GM08714 (cell line): ENCODE measurements around the gene MRPL58.
A peak's percentile ranks its signal among the peaks of the same experiment; 100 is the strongest.
"Not testable (repeated sequence)": the region's sequence is repeated elsewhere in the genome, so short reads cannot be mapped to it uniquely, and the experiment has no call there.

Experiments used
- H3K4me3 ChIP-seq: fragments of 200-500 bp; sonication (Bioruptor generic); 2 replicates; pipeline ENCODE4 v1.5.1; 2014; ENCODE audit warnings: mild to moderate bottlenecking, low read length, inconsistent platforms
- ZNF274 ChIP-seq: IDR thresholded peaks from 2 replicates; pipeline ENCODE4 v1.6.1; 2012; ENCODE audit warnings: mild to moderate bottlenecking, low read depth, low read length

Gene MRPL58

GRCh38 chr17:75012346-75013091, at the start of gene MRPL58:
MRPL58 (plus strand) TSS chr17:75012670; CDS start chr17:75012687, 17 bp downstream.
- no peak for TF ChIP-seq ZNF274
- H3K4me3 ChIP-seq, result peak within 1 kb of the TSS; percentile 99

- no peak overlapping the region for H3K4me3 ChIP-seq
- TF ChIP-seq ZNF274, result no peak
These were observed 48.8 kb upstream of the MRPL58 start for GRCh38 chr17:74963656-74964055.

- no peak overlapping the region for H3K4me3 ChIP-seq
- TF ChIP-seq ZNF274, result no peak
These were observed 48.2 kb upstream of the MRPL58 start for GRCh38 chr17:74964246-74964761.

GRCh38 chr17:74964988-74965622, 47.4 kb upstream of the MRPL58 start:
- H3K4me3 ChIP-seq, result no peak overlapping the region
- TF ChIP-seq ZNF274, result no peak

- no peak for TF ChIP-seq ZNF274
- no peak overlapping the region for H3K4me3 ChIP-seq
These were observed 44.1 kb upstream of the MRPL58 start for GRCh38 chr17:74968361-74968780.

- not testable (repeated sequence) for H3K4me3 ChIP-seq
These were observed 43.0 kb upstream of the MRPL58 start for GRCh38 chr17:74969501-74969900.

GRCh38 chr17:74970395-74970794, 42.1 kb upstream of the MRPL58 start:
- no peak for TF ChIP-seq ZNF274
- H3K4me3 ChIP-seq, result no peak overlapping the region

- H3K4me3 ChIP-seq, result no peak overlapping the region
These were observed 41.2 kb upstream of the MRPL58 start for GRCh38 chr17:74971069-74971841.

GRCh38 chr17:74971842-74972106, 40.7 kb upstream of the MRPL58 start:
- no peak for TF ChIP-seq ZNF274
- no peak overlapping the region for H3K4me3 ChIP-seq

More at GRCh38 chr17:74971069-74971841, 41.2 kb upstream of the MRPL58 start:
- TF ChIP-seq ZNF274, result no peak

GRCh38 chr17:74972107-74972972, 40.1 kb upstream of the MRPL58 start, which contains the start of gene HID1:
HID1 (minus strand) TSS chr17:74972759; CDS start chr17:74972656, 103 bp downstream.
- peak within 1 kb of the TSS; percentile 33; the same call in 1 of the 2 replicates for H3K4me3 ChIP-seq
- no peak for TF ChIP-seq ZNF274

- TF ChIP-seq ZNF274, result no peak
- no peak overlapping the region; the same call in 1 of the 2 replicates for H3K4me3 ChIP-seq
These were observed 39.5 kb upstream of the MRPL58 start for GRCh38 chr17:74972973-74973328.

- TF ChIP-seq ZNF274, result no peak
- H3K4me3 ChIP-seq, result no peak overlapping the region
These were observed 36.5 kb upstream of the MRPL58 start for GRCh38 chr17:74975943-74976342.

- no peak for TF ChIP-seq ZNF274
- no peak overlapping the region for H3K4me3 ChIP-seq
These were observed 34.7 kb upstream of the MRPL58 start for GRCh38 chr17:74977802-74978201.

GRCh38 chr17:74978240-74978639, 34.2 kb upstream of the MRPL58 start:
- no peak overlapping the region for H3K4me3 ChIP-seq
- TF ChIP-seq ZNF274, result no peak
